Activated CD4-positive, alpha-beta T cell treated with anti-CD3 and anti-CD28 coated beads, Interleukin-2, amount 50 U/mL, for 24 hours (primary cell): Measurements from ENCODE around the gene XRN2.
"Not testable (repeated sequence)": the region's sequence is repeated elsewhere in the genome, so short reads cannot be mapped to it uniquely, and the experiment has no call there.

ENCODE experiments used
- DNase-seq, 2 donors: peaks; one replicate each; pipeline ENCODE4 v3.0.0-alpha.2; 2020; ENCODE audit warnings: low read depth in 1 of 2, low spot score in 1 of 2

The XRN2 gene

DNA sequence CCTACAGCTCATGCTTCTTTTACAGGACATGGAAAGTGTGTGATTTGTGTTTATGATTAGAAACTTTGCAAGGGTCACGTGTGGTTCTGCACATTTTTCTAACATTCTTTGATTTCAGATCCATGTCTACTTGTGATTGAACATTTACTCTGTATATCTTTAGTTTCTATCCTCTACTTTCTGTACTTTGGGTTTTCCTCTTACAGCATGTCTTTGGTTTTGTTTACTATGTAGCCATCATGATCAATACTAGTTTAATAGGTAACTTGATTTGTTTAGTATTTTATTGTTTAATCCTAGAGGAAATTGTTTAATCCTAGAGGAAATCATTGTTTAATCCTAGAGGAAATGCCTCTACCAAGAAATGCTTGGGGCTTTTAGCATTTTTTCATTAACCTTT lies 41.8 kb downstream of the XRN2 start:
- DNase-seq: no peak

DNA sequence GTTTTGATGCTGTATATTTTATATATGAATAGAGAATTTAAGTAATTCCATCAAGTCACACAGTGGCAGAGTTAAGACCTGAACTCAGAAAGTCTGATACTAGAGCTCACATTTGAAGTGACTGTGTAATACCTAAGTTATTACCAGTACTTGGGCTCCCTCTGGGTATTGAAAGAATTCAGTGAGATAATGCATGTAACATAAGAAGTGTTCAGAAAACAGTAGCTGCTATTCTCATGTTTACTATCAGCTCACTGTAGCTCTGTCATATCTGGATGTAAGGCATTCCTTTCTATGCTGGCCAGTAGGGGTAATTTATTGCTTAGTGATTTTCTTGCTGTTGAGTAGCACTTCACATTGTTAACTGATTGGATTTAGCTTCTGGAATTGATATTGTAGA lies 49.6 kb downstream of the XRN2 start:
- DNase-seq: no peak

DNA sequence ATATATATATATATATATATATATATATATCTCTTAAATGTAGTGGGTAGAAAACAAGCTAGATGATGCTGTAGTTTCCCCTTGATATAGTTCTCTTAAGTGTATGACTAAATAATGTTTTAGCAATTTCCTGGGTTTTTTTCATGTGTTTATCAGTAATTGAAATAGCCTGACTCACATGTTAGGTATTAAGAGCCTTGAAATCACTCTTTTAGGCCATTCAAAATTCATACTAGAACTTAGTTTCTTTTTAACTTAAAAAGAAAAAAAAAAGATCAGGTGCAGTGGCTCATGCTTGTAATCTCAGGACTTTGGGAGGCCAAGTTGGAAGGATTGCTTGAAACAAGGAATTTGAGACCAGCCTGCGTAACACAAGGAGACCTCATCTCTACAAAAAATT lies 50.1 kb downstream of the XRN2 start:
- no peak for DNase-seq

DNA sequence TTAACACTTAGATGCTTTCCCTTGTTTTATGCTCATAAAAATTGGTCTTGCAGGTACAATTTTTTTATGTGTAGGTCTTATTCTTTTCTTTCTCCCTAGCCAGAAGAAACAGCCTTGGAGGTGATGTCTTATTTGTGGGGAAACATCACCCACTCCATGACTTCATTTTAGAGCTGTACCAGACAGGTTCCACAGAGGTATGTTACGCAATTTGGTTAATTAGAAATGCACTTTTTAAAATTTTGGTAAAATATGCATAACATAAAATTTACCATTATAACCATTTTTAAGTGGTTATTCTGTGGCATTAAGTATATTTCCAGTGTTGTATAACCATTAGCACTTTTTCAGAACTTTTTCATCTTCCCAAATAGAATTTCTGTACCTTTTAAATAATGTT lies 52.9 kb downstream of the XRN2 start:
- no peak for DNase-seq

DNA sequence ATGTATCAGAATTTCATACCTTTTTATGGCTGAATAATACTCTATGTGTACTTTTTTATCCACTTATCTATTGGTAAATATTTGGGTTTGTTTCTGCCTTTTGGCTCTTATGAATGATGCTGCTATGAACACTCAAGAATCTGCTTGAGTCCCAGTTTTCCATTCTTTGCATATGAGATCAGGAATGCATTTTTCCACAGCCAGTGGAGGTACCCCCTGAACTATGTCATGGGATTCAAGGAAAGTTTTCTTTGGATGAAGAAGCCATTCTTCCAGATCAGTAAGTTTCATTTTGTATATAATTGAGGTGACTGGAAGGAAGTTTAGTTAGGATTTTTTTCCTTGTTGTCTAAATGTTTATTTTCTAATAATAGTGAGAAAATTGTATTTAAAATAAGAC lies 53.3 kb downstream of the XRN2 start:
- DNase-seq: no peak

DNA sequence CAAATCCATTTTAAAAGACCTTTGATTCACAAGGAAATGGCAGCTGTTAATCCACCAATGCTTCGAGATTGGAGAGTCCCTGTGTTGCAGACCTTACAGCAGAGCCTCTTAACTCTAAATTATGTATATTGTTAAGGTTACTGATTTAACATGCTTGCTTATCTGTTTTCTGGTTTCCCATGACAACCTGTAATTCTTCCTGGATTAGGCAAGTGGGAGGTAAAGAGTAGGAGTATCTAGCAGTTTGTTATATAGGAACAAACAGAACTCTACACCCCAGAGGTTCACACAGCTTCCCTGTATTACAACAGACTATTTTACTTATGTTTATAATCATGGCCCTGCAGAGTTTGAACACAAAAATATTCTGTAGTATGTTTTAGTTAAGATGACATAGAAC lies 54.7 kb downstream of the XRN2 start:
- DNase-seq: no peak

DNA sequence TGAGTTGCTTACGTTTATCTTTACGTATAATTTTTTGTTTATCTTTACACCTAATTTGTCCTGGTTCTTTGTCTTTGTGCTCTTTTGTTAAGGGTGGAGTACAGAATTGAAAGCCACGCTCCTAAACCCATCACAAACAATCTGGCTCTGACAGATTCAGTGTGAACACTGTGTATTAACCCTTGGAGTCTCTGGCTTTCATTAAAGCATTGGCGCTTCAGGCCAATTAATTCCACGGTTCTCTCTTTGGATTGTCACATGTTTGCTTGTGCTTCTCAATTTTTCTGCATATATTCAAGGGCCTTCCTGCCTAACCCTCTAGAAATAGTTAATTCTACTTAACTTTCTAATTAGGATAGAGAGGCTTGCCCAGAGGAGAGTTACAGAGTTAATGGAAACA lies 55.6 kb downstream of the XRN2 start:
- no peak for DNase-seq

DNA sequence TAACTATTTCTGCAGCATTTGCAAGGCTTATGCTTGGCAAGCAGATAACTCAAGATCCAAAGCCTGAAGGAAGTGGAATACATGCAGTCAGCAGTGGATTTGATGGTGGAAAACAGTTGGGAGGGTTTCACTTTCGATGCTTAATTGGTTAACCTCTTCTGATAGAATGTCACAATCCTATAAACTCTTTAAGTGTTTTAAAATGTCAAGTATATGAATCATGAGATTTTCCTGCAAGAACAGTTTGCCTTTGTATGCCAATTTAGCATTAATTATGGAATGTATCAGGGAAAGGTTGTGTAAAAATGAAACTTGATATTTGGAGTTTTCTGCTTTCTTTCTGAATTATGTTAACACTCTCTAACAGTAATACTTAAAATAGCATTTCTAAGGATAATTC lies 57.6 kb downstream of the XRN2 start:
- DNase-seq: no peak

DNA sequence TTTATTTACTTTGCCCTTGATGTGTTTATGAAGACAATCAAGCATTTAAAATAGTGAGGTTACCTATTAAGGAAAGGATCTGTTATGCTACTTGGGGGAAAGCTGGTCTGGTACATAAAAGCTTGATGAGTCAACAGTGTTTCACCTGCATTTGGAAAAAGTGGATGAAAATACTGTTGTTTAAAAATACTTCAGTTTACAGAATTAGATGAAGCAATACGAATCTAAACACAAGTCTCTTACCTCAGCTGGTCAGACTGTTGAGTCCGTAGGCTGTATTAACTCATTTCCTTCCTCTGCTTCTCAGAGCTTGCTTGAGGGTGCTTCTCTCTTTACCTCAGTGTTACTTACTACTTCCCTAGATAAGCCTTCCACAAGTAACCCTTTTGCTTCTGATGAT lies 58.1 kb downstream of the XRN2 start:
- no peak for DNase-seq

DNA sequence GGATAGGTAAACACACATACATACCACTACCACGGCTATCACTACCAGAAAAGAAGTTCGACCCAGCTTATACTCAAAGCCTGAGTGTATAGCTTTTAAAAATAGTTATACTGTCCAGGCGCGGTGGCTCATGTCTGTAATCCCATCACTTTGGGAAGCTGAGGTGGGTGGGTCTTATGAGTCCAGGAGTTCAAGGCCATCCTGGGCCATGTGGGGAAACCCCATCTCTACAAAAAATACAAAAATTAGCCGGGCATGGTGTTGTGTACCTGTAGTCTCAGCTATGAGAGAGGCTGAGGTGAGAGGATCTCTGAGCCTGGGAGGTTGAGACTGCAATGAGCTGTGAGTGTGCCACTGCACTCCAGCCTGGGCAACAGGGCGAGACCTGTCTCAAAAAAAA lies 61.3 kb downstream of the XRN2 start:
- DNase-seq: no peak

DNA sequence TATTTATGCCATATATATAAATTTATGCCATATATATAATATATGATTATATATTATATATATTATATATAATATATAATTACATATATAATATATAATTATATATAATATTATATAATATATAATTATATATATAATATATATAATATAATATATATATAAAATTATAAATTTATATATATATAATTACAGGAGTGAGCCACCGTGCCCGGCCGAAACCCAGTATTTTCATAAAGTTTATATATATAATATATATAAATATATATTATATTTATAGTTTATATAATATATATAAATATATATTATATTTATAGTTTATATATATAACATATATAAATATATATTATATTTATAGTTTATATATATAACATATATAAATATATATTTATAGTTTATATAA lies 62.6 kb downstream of the XRN2 start:
- no peak for DNase-seq

DNA sequence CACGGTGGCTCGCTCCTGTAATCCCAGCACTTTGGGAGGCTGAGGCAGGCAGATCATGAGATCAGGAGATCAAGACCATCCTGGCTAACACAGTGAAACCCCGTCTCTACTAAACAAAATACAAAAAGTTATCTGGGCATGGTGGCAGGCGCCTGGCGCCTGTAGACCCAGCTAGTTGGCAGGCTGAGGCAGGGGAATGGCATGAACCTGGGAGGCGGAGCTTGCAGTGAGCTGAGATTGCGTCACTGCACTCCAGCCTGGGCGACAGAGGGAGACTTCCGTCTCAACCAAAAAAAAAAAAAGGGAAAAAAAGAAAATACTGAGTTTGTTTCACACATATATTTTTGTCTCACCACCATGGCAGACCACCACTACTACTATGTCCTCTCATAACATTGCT lies 63.1 kb downstream of the XRN2 start:
- not testable (repeated sequence) for DNase-seq

DNA sequence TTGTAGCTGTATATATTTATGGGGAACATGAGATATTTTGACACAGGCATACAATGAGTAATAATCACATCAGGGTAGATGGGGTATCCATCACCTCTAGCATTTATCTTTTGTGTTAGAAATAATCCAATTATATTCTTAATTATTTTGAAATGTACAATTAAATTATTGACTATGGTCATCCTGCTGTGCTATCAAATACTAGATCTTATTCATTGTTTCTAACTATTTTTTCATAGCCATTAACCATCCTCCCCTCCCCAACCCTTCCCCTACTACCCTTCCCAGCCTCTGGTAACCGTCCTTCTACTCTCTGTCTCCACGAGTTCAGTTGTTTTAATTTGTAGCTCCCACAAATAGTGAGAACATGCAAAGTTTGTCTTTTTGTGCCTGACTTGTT lies 65.7 kb downstream of the XRN2 start:
- no peak for DNase-seq

DNA sequence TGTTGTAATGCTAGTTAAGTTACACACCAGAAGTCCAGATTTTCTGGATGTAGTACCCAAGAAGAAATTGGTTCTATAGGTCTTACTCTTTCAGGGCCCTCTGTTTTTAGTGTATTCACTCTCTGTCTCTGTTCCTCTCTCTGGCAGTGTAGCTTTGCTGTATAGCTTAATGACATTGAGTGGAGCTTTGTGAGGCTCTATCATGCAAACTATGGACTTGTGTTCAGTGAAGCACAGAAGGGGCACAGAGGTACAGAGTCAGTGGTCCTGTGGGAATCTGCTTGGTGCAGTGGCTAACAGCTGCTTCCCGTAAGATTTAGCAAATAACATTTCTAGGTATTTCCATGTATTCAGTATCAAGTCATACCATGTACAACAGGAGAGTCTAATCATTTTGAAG lies 68.1 kb downstream of the XRN2 start:
- no peak for DNase-seq

DNA sequence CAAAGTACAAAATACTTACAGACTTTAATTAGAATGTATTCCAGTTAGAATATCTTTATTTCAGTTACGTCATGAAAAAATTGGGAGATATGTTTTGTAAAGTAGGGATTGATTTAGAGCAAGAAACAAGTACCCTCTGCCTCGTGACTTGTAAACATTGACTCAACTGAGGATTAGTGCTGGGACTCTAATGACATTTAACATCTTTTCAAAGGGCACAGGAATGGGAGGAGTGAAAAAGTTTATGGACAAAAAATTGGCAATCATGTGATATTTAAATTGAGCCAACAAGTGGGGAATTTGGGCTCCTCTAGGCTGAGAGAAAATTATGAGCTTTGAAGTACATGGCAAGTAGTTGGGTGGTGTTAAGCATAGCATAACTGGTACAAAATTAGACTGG lies 68.9 kb downstream of the XRN2 start:
- DNase-seq: no peak

DNA sequence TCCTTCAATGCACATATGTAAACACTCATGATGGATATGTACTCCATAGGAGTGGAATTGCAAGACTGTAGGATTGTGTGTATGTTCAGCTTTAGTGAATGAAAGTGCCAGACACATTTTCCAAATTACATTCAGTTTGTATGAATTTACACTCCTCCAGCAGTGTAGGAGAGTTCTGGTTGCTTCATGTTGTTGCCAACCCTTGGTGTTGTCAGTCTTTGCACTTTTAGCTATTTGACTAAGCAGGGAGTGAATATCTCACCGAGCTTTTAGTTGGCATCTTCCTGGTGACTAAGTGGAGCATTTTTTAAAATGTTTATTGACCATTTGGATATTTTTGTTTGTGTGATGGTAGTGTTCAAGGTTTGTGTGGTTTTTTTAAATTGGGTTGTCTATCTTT lies 70.3 kb downstream of the XRN2 start:
- no peak for DNase-seq

DNA sequence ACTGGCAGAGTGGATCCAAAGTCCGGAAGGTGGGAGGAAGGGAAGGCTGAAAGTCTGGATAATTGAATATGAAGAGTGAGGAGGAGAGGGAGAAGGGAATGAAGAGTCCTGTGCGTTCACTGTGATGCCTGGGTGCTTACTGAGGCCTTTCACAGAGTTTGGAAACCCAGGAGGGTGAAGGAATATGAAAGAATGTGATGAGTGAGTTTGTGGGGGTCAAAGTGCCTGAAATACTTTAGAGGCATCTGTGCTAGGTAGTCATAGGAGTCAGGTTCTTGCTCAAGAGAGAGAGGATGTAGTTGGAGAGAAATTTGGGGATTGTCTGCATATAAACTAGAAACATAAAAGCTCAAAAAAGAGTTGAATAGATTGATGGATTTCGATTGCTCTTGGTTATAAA lies 73.5 kb downstream of the XRN2 start:
- DNase-seq: no peak

DNA sequence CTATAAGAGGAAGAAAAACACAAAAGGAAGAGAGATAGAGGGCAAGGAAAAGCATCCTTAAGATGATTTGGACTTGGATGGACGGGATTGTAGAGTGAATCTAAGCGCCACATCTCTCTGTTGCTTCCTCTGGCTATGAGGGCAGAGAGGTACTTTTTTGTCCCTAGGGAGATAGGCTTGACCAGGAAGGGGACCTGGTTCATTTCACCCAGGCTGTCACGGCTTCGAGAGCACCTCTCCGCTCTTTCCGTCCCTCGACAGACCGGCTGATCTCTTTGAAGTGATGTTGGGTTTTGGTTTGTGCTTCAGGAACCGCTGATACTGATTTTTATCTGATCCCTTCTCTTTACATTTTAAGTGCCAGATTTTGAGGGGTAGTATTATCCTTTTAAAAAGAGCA lies 74.6 kb downstream of the XRN2 start:
- no peak for DNase-seq

DNA sequence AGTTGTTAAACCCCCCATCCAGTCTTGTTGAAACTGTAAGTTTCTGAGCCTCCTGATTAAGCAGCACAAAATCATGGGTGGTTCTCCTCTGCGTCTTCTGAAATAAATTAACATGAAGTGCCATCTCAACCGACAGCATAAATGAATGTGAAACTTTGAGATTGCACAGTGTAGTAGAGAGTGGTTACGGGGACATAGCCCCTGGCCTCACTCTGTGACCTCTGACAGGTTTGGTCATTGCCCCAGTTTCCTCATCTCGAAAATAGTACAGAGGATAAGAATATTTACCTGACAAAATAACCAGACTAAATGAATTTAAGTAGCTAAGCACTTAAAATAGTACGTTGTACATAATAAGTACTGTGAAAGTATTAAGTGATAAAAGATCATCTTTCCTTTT lies 75.1 kb downstream of the XRN2 start:
- no peak for DNase-seq

DNA sequence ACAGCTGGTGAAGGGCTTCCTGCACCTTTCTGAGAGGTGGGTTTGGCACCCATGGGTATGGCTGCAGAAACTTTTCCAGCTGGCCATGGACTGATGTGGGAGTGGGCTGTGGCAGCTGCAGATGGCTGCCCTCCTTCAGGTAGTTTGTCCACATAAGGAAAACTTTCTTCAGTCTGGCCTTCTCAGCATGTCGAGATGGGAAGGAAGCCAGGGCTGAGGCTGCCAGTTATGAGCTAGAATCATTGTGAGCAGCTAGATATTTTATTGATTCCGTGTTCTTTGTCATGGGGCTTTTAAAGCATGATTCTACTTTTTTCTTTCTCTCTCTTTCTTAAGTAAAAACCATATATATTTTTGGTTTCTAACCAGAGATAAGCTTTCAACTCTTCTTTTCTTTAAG lies 77.6 kb downstream of the XRN2 start:
- no peak for DNase-seq

DNA sequence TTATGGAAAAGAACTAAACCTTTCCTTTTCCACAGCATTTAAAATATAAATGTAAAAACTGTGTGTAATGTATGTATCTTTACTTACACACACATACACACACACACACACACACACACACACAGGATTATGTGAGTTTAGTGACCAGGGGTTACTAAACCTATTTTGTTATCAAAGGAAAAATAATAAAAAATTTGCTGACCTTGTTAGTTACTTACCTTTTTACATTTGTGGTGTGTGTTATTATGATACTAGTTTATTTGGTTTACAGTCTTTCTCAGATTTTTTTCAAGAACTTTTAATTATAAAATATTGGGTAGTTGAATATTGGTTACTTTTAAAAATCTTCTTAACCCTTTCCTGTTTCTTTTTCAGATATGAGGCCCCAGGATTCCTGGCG lies 78.5 kb downstream of the XRN2 start:
- no peak for DNase-seq

DNA sequence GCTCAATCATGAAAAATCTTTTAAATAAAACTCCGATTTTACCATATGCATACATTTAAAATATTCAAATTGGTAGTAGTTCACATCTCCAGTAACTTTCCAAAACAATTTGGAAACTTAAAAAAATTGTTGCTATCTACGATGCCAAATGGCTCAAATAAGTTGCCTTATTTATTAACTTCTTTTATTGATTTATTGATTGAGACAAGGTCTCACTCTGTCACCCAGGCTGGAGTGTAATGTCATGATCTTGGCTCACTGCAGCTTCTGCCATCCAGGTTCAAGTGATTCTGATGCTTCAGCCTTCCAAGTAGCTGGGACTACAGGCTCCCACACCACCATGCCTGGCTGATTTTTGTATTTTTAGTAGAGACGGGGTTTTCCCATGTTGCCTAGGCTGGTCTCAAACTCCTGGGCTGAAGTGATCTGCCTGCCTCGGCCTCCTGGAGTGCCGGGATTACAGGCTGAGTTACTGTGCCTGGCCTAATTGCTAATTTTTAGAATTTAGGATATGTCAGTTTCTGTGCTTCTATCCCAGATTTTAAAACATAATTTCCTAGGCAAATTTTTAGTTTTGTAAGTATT lies 81.3 kb downstream of the XRN2 start:
- no peak for DNase-seq

DNA sequence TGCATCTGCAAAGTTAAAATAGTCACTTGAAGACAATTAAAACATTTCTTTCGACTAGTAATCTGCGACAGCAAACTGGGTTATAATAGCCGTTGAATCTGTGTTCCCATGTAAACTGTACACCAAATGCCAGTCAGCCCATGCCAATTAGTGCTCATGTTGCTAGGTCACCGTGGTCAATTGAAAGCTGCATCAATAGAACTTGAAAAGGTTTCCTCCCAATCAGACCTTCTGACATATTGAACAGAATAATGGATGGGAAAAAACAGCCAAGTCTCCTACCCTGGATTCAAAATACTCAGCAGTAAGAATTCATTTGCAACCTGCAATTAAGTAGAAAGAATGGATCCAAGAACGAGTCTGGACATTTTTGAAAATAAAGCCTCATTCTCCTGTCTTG lies 83.0 kb downstream of the XRN2 start:
- DNase-seq: no peak

DNA sequence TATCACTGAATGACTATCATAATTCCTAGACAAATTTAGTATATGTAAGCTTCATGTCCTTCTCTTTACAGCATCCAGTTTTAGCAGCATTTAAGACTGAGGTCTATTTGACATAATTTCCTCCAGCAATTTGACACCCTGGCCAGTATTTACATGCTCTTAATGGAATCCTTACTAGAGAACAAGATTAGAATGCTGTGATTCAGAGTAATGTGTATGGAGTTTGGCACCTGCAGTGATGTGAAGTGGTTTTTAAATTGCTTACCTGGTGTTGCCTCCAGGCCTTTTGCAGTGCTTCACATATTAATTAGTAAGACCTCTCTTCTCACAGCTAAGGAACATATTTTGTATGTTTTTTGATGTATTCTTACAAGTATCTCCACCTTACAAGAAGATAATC lies 84.4 kb downstream of the XRN2 start:
- no peak for DNase-seq
